ENCODE results near the gene HIPK2. TPM values are rescaled to one million over a fixed set of nuclear protein-coding genes. Genes with fewer than 3 reads are reported as not detected.

The HIPK2 gene
- total RNA-seq, 4 donors from 2014 or later = 16.6 to 60.2 (median 35.1) TPM

DNA sequence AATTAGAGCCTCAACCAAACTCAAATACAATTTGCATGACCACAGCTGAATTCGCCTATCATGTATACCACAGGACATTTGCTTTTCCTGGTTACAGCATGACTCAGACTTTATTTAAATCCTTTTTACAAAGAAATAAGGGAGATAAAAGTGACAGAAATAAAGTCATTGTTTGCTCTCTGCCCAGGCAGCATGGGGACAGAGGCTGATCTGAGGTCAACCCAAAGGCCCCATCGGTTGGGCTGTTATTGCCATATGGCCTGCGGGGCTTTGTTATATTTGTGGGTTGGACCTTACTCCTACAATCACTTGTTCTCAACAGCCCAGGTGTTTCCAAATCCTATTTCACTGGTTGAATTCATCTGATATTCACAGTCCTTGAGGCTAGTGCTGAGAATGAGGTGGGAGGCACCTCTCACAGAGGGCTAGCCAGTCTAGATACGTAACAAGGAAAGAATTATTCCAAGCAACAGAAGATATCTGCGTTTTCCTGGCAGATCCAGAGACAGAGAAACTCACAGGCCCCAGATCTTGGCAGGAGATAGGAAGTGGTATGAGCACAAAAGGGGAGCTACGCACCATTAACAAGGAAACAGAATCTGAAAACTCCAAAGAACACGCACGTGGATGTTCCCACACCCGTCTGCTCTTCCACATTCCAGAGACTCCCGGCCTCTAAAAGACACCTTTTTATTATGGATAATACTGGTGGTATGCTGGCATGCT, 117.3 kb downstream of the HIPK2 start:
- no peak overlapping the region for H3K4me3 ChIP-seq
- H3K9me3 ChIP-seq = no peaks in the 10 kb centered on the region
- no peaks in the 10 kb centered on the region for H3K36me3 ChIP-seq
- H3K4me1 ChIP-seq = peaks cover 0 to 15% (median 0%) of the 10 kb centered on the region in 4 donors
- H3K27me3 ChIP-seq = no peaks in the 10 kb centered on the region
- no peak for DNase-seq
- peak overlapping the region in 1 of 4 donors; percentile 1 for H3K27ac ChIP-seq
- TF ChIP-seq POLR2A (IDR thresholded peaks at IDR 0.05) = no peak
- TF ChIP-seq, protein P1, sequence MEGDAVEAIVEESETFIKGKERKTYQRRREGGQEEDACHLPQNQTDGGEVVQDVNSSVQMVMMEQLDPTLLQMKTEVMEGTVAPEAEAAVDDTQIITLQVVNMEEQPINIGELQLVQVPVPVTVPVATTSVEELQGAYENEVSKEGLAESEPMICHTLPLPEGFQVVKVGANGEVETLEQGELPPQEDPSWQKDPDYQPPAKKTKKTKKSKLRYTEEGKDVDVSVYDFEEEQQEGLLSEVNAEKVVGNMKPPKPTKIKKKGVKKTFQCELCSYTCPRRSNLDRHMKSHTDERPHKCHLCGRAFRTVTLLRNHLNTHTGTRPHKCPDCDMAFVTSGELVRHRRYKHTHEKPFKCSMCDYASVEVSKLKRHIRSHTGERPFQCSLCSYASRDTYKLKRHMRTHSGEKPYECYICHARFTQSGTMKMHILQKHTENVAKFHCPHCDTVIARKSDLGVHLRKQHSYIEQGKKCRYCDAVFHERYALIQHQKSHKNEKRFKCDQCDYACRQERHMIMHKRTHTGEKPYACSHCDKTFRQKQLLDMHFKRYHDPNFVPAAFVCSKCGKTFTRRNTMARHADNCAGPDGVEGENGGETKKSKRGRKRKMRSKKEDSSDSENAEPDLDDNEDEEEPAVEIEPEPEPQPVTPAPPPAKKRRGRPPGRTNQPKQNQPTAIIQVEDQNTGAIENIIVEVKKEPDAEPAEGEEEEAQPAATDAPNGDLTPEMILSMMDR (IDR thresholded peaks at IDR 0.05) = no peak

DNA sequence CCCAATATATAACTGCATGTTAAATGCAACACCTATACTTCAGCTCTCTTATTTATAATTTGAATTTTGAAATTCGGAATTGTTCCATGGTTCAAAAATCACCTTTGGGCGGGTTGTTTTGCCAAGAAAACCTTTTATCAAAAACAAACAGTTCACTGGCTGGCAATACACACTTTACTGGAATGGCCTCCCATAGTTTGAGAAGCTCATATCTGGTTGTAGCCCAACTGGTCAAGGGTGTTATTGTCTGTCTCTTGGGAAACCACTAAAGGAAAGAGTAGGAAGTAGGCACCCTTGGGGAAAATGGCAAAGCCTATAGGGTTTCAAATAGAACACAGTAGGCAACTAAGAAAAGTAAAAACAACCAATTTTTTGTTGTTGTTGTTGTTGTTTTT, 117.9 kb downstream of the HIPK2 start:
- H3K4me3 ChIP-seq = no peak overlapping the region
- H3K9me3 ChIP-seq = no peaks in the 10 kb centered on the region
- H3K27ac ChIP-seq = peak overlapping the region in 1 of 4 donors; percentile 1
- peaks cover 0 to 15% (median 0%) of the 10 kb centered on the region in 4 donors for H3K4me1 ChIP-seq
- TF ChIP-seq, protein P1 (IDR thresholded peaks at IDR 0.05) = no peak
- no peak for TF ChIP-seq POLR2A (IDR thresholded peaks at IDR 0.05)
- no peaks in the 10 kb centered on the region for H3K36me3 ChIP-seq
- DNase-seq = no peak
- H3K27me3 ChIP-seq = no peaks in the 10 kb centered on the region

DNA sequence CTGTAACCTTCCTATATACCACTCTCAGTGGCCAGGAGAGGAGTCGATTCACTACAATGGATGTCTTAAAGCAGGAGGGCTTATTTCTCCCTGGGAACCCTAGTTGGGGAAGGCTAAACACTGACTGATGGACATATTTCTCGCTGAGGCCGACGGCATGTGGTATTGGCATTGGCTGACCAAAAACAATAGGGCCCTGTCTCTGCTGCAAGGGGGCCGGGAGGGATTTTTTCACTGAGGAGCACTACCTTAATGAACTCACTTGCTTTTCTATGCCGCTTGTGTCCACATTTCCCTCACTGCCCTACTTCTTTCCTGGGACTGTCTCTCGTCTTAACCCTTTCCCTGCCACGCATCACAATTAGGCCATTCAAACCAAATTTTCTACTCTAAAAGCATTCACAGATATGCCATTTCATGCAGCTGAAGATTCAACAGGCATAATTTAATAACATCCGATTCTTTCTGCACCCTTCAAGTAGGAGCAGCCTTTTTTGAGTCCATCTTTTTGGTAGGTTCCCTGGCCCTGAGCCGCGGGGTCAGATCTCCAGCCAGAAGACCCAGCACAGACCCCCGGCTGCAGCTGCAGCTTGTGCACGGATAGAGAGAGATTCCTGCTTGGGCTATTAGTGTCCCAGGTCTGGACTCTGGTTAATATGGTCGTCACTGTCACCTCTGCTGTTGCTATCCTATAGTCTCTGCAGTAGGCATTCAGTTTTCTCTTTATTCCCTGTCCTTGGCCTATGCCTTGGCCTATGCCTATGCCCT, 118.7 kb downstream of the HIPK2 start:
- no peak for DNase-seq
- H3K4me3 ChIP-seq = no peak overlapping the region
- H3K4me1 ChIP-seq = peaks cover 0 to 15% (median 0%) of the 10 kb centered on the region in 4 donors
- no peaks in the 10 kb centered on the region for H3K27me3 ChIP-seq
- TF ChIP-seq, protein P1 (IDR thresholded peaks at IDR 0.05) = no peak
- TF ChIP-seq POLR2A (IDR thresholded peaks at IDR 0.05) = no peak
- H3K27ac ChIP-seq = no peak overlapping the region
- H3K36me3 ChIP-seq = no peaks in the 10 kb centered on the region
- H3K9me3 ChIP-seq = no peaks in the 10 kb centered on the region

DNA sequence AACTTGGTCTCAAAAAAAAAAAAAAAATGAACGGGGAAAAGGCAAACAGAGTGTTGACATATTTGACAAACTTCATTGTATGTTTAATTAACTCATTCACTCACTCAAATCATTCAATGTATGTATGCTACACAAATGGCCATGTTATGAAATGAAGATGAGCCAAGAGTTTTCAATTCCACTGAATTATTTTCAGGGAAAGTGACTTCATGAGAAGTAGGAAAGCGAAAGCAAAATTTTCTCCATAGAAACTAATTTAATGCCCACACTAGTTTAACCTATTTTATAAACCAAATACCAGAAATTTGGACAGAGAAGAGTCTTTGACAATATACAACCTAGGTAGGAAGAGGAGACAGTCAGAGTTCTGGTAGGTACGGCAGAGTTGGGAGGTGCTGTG, 119.5 kb downstream of the HIPK2 start:
- no peak overlapping the region for H3K4me3 ChIP-seq
- H3K9me3 ChIP-seq = no peaks in the 10 kb centered on the region
- peaks cover 0 to 7% (median 0%) of the 10 kb centered on the region in 4 donors for H3K4me1 ChIP-seq
- H3K36me3 ChIP-seq = no peaks in the 10 kb centered on the region
- DNase-seq = no peak
- no peak for TF ChIP-seq POLR2A (IDR thresholded peaks at IDR 0.05)
- TF ChIP-seq, protein P1 (IDR thresholded peaks at IDR 0.05) = no peak
- no peaks in the 10 kb centered on the region for H3K27me3 ChIP-seq
- H3K27ac ChIP-seq = no peak overlapping the region

DNA sequence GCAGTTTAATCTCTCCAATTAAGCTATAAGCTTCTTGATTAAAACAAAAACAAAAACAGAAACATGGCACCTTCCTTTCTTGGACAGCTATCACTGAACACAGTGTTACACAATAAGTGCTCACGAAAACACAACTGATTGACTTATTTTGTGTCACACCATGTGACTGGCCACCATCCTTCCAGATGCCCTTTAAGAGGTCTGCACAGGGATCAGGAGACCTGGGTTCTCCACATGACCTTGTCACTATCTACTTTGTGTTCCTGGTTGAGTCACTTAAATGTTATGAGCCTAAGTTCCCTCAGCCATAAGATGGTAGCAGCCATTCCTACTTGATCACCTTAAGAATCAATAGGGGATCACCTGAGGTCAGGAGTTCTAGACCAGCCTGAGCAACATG, 120.1 kb downstream of the HIPK2 start:
- no peak overlapping the region for H3K27ac ChIP-seq
- no peak overlapping the region for H3K4me3 ChIP-seq
- TF ChIP-seq, protein P1 (IDR thresholded peaks at IDR 0.05) = no peak
- no peak for TF ChIP-seq POLR2A (IDR thresholded peaks at IDR 0.05)
- H3K4me1 ChIP-seq = peaks cover 0 to 1% (median 0%) of the 10 kb centered on the region in 4 donors
- H3K36me3 ChIP-seq = no peaks in the 10 kb centered on the region
- no peaks in the 10 kb centered on the region for H3K27me3 ChIP-seq
- no peak for DNase-seq
- H3K9me3 ChIP-seq = no peaks in the 10 kb centered on the region
